Common myeloid progenitor, CD34-positive (primary cell): ENCODE results near the gene FAHD2A.

Source experiments
- CTCF ChIA-PET: fragments of 350-600 bp; sonication (Branson Sonifier 250); formaldehyde crosslinking; loops from one replicate; lab custom pipeline; 2021; ENCODE audit warnings: antibody characterized with exemption; lab: Charles Lee
- POLR2A ChIA-PET: fragments of 350-600 bp; sonication (Branson Sonifier 250); formaldehyde crosslinking; loops from one replicate; lab custom pipeline; 2021; ENCODE audit warnings: antibody characterized with exemption; lab: Charles Lee
- DNase-seq, 3 donors: peaks; one replicate each; pipeline versions ENCODE4 v3.0.0 to v3.0.0-alpha.2; 2013
- H3K27ac ChIP-seq, 2 experiments: 1 replicate in 1 of 2; 2 replicates in 1 of 2; pipeline ENCODE4 v1.7.0; 2013; ENCODE audit warnings: inconsistent platforms in 2 of 2, low read length in 2 of 2, mild to moderate bottlenecking in 2 of 2, low read depth in 1 of 2, moderate library complexity in 1 of 2; ENCODE audit not compliant: severe bottlenecking in 2 of 2, insufficient read depth in 1 of 2, poor library complexity in 1 of 2
- H3K27me3 ChIP-seq, 5 experiments: replicated peaks in 2 of 5; 1 replicate in 3 of 5; 2 replicates in 2 of 5; pipeline versions ENCODE4 v1.6.1 to v1.7.0; 2013; ENCODE audit warnings: low read length in 4 of 5, mild to moderate bottlenecking in 2 of 5, moderate library complexity in 2 of 5, inconsistent platforms in 1 of 5; ENCODE audit not compliant: insufficient read depth in 5 of 5, control insufficient read depth in 4 of 5
- H3K36me3 ChIP-seq, 4 experiments: 1 replicate in 2 of 4; 2 replicates in 2 of 4; pipeline versions ENCODE4 v1.6.1 to v1.7.0; 2013; ENCODE audit warnings: low read length in 3 of 4, control low read depth in 1 of 4, mild to moderate bottlenecking in 1 of 4; ENCODE audit not compliant: control insufficient read depth in 4 of 4, insufficient read depth in 4 of 4
- H3K4me1 ChIP-seq, 4 experiments: 1 replicate in 3 of 4; 2 replicates in 1 of 4; pipeline versions ENCODE4 v1.6.1 to v1.7.1; 2013; ENCODE audit warnings: low read length in 3 of 4, mild to moderate bottlenecking in 3 of 4, control low read depth in 1 of 4, inconsistent platforms in 1 of 4, moderate library complexity in 1 of 4; ENCODE audit not compliant: control insufficient read depth in 4 of 4, insufficient read depth in 4 of 4; ENCODE audit errors: control extremely low read depth in 1 of 4
- H3K4me3 ChIP-seq, 7 experiments: 1 replicate in 4 of 7; 2 replicates in 3 of 7; pipeline versions ENCODE4 v1.5.1 to v1.7.0; 2013; ENCODE audit warnings: mild to moderate bottlenecking in 7 of 7, low read length in 6 of 7, moderate library complexity in 6 of 7, inconsistent platforms in 2 of 7, low read depth in 2 of 7, control low read depth in 1 of 7; ENCODE audit not compliant: insufficient read depth in 4 of 7, control insufficient read depth in 1 of 7; ENCODE audit errors: extremely low read depth in 1 of 7
- H3K9me3 ChIP-seq, 5 experiments: 1 replicate in 4 of 5; 2 replicates in 1 of 5; pipeline versions ENCODE4 v1.6.1 to v1.7.1; 2013; ENCODE audit warnings: low read length in 4 of 5, mild to moderate bottlenecking in 2 of 5, inconsistent platforms in 1 of 5, low read depth in 1 of 5, moderate library complexity in 1 of 5; ENCODE audit not compliant: control insufficient read depth in 4 of 5, insufficient read depth in 2 of 5; ENCODE audit errors: control extremely low read depth in 1 of 5
- WGBS: methylation state at CpG from one replicate; pipeline ENCODE4 v1.1.5; 2013; ENCODE audit not compliant: insufficient coverage; 5-methylcytosine and 5-hydroxymethylcytosine counted together

Gene FAHD2A

DNA sequence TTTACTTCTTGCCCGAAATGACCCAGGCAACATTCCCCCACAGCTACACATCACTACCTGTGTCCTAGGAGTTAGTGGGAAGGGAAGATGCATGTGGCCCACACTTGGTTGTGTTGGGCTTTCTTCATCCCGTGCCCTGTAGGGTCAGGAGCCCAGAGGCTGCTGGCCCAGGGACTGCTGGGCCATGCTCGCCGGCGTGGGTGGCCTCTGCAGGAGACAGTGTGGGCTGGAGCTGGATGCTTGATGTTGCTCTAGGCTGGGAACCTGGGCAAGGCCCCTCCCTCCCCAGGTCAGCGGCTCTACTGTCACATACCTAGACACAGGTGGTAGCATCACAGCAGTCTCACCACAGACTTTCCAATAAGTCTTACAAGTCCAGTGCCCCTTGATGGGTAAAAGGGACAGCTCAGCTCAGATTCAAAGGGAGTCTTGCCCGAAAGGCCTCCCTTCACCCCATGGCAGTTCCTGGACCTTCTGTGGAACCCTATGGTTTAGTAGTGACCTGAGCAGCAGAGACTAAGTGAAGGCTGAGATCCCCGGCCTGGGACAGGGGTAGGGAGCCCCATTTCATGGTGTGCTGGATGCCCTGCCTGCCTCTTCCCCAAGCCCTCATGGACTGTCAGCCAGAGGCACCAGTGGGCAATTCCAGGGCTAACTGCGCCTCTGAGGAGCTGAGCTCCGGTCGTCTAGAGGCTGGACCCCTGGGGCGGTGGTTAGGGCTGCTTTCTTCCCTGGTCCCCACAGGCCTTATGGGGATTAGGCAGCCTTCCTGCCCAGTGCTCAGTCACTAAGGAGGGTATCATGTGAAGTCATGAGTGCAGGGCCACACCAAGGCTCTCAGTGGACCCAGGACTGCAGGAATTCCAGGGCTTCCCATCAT is 45.4 kb upstream of the FAHD2A start:
- POLR2A ChIA-PET, result interaction anchor here (0.6 kb wide), 1 partner anchor 152 kb away, joined by 4 read pairs; no protein-coding TSS in a partner anchor

DNA sequence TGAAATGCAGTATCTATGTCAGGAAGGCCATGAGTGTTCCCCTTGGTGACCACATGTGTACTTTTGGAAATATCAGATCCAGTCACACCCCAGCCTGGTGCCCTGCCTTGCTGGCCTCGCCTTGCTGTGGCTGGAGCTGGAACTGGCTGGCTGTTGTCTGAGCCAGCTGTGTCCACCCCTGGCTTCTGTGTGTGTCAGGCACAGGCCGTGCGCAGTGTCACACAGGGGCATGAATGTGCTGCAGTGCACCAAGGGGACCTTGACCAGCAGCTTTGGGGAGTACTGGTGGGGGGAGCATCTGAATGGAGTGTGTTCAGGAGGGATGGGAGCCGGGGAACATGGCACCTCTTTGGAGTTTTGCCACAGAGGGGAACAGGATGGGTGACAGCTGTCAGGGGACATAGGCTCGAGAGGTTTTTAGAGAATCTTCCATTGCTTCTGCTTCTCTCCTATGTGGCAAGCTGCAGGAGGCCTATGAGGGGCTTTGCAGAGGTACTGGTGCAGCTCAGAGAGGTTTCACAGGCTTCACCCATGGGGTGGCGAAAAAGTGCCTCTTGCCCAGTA is 44.7 kb upstream of the FAHD2A start:
- Histone ChIP-seq H3K4me1 (no peaks in the 10 kb centered on the region), H3K4me3 (no peak overlapping the region), H3K27me3 (peaks cover 0 to 17% (median 9%) of the 10 kb centered on the region in 5 experiments), H3K36me3 (no peaks in the 10 kb centered on the region), H3K9me3 (peaks cover 0 to 4% (median 0%) of the 10 kb centered on the region in 5 experiments), H3K27ac (no peak overlapping the region)
- POLR2A ChIA-PET, result no interaction called here
- CTCF ChIA-PET, result no interaction called here
- WGBS, result 97% methylated on average over 3 of the region's 6 CpGs
- no peak for DNase-seq

More for the DNA sequence above, 45.4 kb upstream of the FAHD2A start:
- Histone ChIP-seq H3K4me1 (no peaks in the 10 kb centered on the region), H3K36me3 (no peaks in the 10 kb centered on the region), H3K27me3 (peaks cover 0 to 15% (median 5%) of the 10 kb centered on the region in 5 experiments), H3K9me3 (peaks cover 0 to 4% (median 0%) of the 10 kb centered on the region in 5 experiments), H3K27ac (no peak overlapping the region), H3K4me3 (no peak overlapping the region)
- CTCF ChIA-PET, result interaction anchor here (2.2 kb wide), 1 partner anchor 33 kb away, joined by 6 read pairs; no protein-coding TSS in a partner anchor
- DNase-seq, result no peak
- WGBS, result 96% methylated on average over 10 of the region's 12 CpGs

DNA sequence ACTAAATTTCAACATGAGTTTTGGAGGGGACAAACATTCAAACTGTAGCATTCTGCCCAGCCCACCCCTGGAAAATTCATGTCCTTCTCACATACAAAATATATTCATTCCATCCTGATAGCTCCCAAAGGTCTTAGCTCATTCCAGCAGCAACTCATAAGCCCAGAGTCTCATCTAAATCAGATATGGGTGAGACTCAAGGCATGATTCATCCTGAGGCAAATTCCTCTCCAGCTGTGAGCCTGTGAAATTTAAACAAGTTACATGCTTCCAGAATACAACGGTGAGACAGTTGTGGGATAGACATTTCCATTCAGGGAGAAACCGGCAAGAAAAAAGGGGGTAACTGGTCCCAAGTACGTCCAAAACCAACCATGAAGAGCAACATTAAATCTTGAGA is 43.5 kb upstream of the FAHD2A start:
- H3K4me3 ChIP-seq, result no peak overlapping the region
- H3K36me3 ChIP-seq, result no peaks in the 10 kb centered on the region
- ChIA-PET CTCF (interaction anchor here (1.0 to 1.4 kb wide), 3 partner anchors 14 to 30 kb away, joined by 3 to 6 read pairs (median 3); no protein-coding TSS in a partner anchor), POLR2A (no interaction called here)
- no peak for DNase-seq
- peaks cover 0 to 4% (median 0%) of the 10 kb centered on the region in 5 experiments for H3K9me3 ChIP-seq
- WGBS, result 93% methylated on average over 3 of the region's 3 CpGs
- peaks cover 0 to 17% (median 10%) of the 10 kb centered on the region in 5 experiments for H3K27me3 ChIP-seq
- H3K27ac ChIP-seq, result no peak overlapping the region
- H3K4me1 ChIP-seq, result no peaks in the 10 kb centered on the region

DNA sequence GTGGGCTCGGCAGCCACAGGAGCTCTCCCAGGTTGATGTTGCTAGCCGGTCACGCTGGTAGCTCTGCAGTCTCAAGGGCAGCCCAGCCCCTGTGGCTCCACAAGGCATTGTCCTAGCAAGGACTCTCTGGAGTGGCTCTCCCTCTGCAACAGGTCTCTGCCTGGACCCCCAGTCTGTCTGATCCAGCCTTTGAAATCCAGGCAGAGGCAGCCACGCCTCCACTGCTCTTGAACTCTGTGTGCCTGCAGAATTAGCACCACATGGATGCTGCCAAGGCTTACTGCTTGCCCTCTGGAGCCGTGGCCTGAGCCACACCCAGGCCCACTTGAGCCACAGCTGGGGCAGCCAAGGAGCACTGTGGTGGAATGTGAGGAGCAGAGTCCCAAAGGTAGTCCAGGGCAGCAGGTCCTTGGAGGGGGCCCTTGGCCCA is 43.0 kb upstream of the FAHD2A start:
- Histone ChIP-seq H3K9me3 (peaks cover 0 to 4% (median 0%) of the 10 kb centered on the region in 5 experiments), H3K36me3 (no peaks in the 10 kb centered on the region), H3K27me3 (peaks cover 0 to 17% (median 10%) of the 10 kb centered on the region in 5 experiments), H3K27ac (no peak overlapping the region), H3K4me1 (no peaks in the 10 kb centered on the region), H3K4me3 (no peak overlapping the region)
- no peak for DNase-seq
- 98% methylated on average over 5 of the region's 5 CpGs for WGBS
- POLR2A ChIA-PET, result no interaction called here
- CTCF ChIA-PET, result interaction anchor here (1.0 to 1.4 kb wide), 3 partner anchors 15 to 30 kb away, joined by 3 to 6 read pairs (median 3); no protein-coding TSS in a partner anchor

DNA sequence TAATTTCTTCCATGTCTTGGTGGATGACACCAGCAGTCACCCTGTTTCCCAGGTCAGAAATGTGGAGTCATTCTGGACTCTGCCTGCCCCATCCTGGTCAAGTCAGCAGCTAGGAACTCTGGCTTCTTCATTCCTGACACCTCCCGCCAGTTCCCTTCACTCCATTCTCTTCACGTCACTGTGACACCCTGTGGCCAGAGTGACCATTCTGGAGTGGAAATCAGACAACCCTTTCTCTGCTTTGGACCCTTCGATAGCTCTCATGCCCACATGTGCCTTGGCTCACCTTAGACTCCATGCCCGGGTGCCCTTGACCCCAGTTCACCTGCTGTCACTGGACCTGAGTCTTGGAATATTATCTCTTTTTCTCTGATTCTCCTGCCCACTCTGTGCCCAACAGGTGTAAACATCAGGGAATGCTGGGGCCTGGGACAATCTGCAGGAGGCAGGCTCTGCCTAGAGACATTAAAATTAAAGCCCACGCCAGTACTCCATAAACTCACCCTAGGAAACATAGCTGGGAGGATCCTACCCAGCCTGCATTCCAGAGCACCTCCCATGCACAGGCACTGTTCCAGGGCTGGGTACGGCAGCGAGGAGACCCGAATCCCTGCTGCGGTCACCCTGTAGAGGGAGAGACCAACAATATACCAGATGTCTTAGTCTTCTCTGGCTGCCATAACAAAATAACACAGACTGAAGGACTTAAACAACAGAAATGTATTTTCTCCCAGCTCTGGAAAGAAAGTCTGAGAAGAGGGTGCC is 41.1 kb upstream of the FAHD2A start:
- Histone ChIP-seq H3K27me3 (peaks cover 0 to 18% (median 10%) of the 10 kb centered on the region in 5 experiments), H3K4me1 (no peaks in the 10 kb centered on the region), H3K4me3 (no peak overlapping the region), H3K27ac (no peak overlapping the region), H3K9me3 (peaks cover 0 to 4% (median 0%) of the 10 kb centered on the region in 5 experiments), H3K36me3 (no peaks in the 10 kb centered on the region)
- ChIA-PET CTCF (interaction anchor here (1.0 kb wide), 1 partner anchor 17 kb away, joined by 3 read pairs; no protein-coding TSS in a partner anchor), POLR2A (no interaction called here)
- no peak for DNase-seq
- WGBS, result 88% methylated on average over 8 of the region's 9 CpGs

DNA sequence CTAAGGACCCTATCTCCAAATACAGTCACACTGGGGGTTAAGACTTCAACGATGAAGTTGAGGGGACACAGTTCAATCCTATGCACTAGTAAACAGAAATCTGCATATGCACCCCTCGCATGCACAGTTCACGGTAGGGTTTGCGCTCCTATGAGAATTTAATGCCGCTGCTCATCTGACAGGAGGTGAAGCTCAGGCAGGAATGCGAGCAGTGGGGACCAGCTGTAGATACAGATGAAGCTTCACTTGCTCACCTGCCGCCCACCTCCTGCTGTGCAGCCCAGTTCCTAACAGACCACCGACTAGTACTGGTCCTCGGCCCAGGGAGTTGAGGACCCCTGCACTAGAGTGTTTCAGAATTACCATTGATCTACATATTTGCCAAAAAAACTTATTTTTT is 40.0 kb upstream of the FAHD2A start:
- DNase-seq, result no peak
- POLR2A ChIA-PET, result no interaction called here
- CTCF ChIA-PET, result no interaction called here

More for the DNA sequence above, 40.0 kb upstream of the FAHD2A start:
- Histone ChIP-seq H3K9me3 (no peaks in the 10 kb centered on the region), H3K4me3 (no peak overlapping the region), H3K27ac (no peak overlapping the region), H3K36me3 (no peaks in the 10 kb centered on the region), H3K4me1 (no peaks in the 10 kb centered on the region), H3K27me3 (peaks cover 0 to 17% (median 10%) of the 10 kb centered on the region in 5 experiments)
- 98% methylated on average over 7 of the region's 9 CpGs for WGBS
